SKM-1 (cell line): ENCODE results near the gene WWOX.

Experiments
- DNase-seq: peaks from one replicate; lab custom pipeline; 2025; ENCODE audit not compliant: unreplicated experiment; lab: John Stamatoyannopoulos, UW

WWOX gene

DNA sequence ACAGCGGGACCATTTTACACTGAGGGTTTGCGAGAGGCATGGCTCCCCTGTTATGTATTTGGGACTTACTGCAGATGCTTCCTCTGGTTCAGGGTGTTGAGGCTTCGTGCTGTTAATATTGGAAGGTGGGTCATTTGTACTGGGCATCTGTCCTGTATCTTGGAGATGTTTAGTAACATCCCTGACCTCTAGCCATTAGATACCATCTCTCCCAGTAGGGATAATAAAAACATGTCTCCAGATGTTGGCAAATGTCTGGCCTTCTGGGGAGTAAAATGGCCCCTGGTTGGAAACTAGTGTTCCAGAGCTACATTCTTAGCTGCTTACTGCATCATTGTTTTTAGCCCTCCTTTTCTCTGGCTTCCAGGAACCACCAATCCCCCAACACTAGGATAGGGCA lies 388.0 kb downstream of the WWOX start:
- DNase-seq = no peak

DNA sequence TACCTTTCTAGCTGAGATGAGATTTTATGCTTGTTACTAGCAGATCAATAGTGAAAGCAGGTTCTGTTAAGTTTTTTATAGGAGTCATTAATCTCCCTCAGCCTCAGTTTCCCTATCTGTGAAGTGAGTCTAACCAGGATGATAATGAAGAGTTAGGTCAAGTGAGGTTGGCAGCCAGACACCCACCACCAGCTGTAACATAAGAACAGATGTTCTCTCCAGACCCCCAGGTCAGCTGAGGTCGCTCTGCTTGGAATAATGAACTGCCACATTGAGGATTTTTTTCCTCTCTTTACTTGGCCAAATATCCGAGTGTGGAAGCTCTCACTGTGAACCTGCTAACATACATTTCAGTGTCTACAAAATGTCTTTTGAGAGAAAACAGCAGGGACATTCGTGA lies 389.6 kb downstream of the WWOX start:
- DNase-seq = no peak

DNA sequence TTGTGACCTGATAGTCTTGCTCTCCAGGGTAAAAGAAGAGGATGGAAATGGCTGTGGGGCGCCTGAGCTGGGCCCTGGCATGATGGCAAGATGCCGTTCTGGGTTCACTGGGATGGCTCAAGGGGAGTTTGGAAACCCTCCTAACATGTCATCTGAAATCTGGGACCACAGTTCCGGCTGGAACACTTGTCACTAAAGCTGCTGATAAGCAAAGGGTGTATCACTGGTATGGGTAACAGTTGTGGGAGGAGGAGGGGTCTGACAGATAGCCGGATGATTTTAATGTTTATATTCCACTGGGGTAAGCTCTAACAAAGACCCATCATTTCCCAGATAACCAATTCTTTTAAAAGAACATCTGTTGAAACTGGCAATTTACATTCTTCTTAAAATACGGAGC lies 390.2 kb downstream of the WWOX start:
- no peak for DNase-seq

DNA sequence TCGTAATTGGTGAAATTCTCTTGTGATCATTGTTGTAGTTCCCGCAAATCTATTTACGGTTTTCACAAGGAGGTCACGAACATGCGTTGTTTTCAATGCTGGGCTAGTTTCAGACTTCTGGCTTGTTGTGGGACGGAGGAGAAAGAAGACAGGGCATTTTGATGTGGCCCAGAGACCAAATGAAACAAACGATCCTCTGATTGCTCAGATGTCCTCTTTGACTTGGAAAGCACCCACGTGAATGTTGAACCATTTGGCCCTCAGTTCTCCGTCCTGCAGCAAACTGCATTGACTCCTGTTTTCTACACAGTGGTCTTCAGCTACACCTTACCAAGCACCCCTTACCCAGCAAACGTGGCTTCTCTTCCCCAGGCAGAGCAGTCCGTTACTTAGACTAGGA lies 391.0 kb downstream of the WWOX start:
- no peak for DNase-seq

DNA sequence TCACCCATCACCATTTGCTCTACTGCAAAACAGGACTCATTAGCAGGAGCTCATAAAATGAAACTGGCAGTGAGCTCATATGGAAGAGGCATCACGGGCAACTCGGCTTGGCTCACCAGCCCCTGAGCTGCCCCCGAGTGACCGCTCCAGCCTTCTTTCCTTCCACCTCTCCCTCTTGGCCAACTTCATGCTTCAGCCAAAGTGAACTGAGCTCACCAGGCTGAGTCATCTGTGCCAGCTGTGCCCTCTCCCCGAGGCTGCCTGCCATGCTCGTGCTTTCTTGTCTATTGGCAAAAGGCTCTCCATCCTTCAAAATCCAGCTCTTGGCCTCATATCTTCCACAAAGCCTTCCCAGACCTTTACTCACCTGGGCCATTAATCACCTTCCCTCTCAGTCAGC lies 391.4 kb downstream of the WWOX start:
- no peak for DNase-seq

DNA sequence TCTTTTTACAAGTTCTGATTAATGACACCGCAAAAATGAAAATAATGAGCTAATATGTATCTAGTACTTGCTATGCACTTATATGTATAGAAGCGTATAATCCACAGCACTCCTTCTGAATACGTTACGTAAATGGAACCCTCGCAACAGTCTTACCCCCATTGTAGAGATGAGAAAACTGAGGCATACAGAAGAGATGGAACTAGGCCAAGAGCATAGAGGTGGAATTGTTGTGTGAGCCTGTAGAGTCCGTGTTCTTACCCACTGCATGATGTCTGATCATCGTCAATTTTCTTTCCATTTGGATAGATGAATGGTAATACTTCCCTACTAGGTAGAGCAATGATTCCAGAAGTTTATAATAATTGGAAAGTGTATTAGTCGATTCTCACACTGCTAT lies 394.1 kb downstream of the WWOX start:
- no peak for DNase-seq

DNA sequence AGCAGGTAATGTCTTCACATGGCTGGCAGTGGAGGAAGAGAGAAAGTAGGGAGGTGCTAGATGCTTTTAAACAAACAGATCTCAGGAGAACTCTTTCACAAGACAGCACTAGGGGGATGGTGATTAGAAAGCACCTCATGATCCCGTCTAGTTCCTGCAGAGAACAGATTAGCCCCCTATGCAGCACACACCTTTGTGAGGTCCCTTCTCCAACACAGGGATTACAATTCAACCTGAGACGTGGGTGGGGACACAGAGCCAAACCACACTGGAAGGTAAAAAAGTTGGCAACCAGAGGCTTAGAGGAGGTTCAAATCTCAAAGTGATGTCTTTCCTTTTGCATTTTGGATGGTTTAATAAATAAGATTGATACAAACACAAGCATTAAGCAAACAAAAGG lies 394.7 kb downstream of the WWOX start:
- no peak for DNase-seq

DNA sequence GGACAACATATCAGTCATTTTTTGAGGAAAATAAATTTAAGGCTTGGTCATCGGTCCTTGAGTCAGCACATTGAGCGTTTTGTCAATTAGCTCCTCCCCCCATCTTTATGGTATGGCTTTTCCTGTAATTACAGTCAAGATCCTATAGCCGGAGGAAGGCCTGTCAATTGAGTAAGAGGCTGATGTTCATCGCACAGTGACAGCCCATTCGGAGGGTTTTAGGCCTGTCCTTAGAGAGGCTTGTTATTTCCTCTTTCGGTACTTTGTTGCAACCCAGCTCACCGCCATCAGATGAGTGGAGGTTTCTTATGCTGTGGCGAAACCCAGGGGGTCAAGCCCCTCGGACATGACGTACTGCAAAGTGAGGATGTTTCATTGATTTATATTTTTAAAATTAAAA lies 395.2 kb downstream of the WWOX start:
- peak; percentile 76 for DNase-seq

DNA sequence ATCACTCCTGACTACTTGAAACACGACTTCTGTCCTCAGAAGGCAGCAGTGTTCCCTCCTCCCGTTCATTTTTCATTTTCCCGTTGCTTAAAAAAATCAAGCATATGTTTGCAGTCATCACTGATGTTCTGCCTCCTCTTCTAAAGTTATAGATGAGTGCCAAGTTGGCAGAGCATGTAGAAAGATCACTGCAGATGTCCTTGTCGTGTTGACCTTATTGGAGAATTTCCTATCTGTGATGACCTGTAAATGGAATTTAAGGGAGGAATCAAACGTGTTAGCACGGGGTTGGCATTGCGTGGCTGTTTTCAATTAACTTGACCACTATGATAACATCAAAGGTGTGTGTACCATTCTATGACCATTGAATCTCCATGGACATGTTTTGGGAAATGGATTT lies 396.7 kb downstream of the WWOX start:
- no peak for DNase-seq

DNA sequence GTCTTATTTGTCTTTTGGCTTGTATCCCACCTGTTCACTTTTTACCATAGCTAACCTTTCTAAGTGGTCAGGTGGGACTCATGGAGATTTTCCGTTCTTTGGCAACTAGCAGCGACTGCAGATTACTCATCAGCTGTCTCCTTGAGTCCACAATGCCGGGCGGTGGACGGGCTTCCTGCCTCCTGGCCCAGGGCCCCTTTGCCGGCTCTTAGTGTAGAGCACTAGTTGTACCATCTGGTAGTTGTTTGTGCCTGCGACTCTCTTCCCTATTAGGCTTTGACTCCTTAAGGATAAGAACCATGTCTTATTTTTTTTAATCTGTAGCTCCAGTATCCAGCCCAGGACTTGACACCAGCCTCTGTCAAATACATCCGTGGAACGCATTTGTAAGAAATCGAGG lies 399.9 kb downstream of the WWOX start:
- DNase-seq = no peak

DNA sequence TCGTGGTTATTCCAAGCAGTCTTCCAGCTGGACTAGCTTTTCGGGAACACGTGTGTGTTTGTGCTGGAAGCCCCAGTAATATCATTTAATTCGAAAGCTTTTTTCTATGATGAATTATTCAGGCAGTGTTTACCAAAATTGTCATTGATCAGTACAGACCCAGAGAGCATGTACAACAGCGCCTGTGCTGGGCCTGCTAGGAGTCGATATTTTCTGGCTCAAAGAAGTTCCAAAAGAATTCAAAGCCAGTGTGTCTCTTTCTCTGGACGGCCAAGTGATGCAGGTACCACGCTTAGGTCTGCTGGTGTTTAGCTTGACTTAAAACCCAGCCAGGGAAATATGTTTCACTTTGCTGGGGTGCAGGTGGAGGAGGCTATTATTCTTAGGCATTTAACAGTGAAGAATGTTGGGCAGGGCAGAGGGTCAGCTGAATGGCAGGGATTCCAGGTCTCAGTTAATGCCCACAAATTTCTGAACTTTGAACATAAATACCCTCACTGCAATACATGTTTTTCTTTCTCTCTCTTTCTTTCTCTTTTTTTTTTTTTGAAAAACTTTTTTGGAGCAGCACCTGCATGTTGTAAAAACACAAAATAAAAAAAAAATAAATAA lies 401.3 kb downstream of the WWOX start:
- no peak for DNase-seq

DNA sequence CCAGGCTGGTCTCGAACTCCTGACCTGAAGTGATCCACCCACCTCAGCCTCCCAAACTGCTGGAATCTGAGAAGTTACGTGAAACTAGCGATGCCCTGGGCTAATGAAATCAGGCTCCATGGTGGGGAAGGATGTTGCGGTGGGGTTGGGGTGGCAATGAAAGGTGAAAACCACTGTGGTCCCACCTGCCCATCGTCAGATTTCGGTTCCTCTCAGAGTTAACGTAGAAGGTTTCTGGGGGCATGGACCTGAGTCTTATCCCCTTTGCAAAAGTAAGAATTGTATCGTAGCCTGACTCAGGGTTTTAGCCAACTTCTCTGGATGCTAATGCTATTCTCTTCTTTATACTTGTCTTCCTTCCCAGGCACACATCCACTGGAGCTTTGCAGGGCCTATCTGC lies 402.3 kb downstream of the WWOX start:
- DNase-seq = no peak

DNA sequence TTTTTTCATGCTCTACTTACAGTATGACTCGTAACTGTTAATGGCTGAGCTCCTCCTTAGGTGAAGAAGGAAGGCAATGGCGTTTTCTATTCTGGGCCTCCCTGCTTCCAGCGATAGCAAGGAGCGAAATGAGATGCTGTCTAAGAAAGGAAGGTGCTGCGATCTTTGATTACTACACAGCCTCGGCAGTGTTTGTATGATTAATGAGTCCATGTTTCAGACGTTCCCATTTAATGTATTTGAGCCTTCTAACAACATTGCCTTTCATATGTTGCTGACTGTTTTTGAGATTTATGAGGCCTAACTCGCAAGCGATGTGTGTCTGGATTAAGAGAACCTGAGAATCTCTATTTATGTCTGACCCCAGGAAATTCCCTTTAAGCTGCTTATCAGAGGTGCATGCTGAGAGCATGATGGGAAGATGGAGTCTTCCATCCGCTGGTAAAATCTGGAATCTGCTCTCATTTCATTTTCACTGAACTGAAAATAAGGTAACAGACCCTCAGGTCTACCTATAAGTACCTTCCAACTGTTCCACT lies 403.4 kb downstream of the WWOX start:
- no peak for DNase-seq

DNA sequence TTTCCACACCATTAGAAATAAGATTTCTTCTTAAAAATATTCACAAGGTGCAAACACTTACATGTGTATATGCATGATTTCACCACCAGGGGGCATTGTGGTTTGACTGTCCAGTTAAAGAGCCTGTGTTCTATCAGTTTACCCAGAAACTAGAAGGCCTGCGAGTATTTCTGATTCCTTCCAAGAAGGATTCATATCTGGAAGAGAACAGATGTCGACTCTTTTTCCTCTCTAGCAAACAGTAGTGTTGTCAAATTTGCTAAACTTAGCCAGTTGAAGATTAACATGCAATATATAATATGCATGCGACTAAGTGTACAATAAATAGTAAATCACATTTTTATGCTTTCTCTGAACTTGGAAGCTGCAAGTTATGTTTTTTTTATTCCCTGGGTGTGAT lies 404.1 kb downstream of the WWOX start:
- no peak for DNase-seq

DNA sequence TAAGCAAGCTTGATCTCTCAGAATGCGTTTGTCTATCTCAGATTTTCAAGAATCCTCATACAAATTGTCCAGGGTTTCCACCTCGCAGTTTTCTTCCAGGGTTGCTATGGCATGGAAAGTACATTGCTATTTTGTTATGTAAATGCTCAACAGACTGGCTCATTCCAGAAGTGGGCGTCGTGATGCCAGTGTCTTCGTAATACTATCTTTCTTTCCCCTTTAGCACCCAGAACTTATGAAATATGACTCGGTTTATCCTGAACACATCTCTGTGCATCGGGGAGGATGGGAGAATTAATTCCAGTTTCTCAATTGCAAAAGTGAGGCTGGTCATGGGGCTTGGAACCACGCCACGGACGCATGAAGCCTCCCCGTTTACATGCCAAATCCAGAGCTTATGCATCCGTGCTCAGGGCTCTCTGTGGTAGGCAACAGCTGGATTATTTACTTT lies 405.0 kb downstream of the WWOX start:
- no peak for DNase-seq

DNA sequence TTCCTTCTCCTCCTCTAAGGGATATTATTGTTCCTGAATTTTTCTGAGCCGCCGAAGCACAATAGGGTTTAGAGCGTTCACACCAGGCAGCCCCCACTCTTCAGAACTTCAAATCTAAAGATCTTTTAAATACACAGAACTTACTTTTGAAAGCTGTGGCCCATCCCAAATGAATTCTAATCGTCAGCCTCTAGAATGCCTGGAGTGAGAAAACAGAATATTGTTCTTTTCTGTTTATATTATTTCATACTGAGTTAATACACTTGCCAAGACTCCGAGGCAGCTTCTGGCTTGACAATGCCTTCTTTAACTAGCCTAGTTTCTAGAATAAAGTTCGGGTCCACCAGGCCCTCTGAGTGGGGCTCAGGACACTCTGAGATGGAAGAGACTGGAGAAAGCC lies 405.6 kb downstream of the WWOX start:
- no peak for DNase-seq

DNA sequence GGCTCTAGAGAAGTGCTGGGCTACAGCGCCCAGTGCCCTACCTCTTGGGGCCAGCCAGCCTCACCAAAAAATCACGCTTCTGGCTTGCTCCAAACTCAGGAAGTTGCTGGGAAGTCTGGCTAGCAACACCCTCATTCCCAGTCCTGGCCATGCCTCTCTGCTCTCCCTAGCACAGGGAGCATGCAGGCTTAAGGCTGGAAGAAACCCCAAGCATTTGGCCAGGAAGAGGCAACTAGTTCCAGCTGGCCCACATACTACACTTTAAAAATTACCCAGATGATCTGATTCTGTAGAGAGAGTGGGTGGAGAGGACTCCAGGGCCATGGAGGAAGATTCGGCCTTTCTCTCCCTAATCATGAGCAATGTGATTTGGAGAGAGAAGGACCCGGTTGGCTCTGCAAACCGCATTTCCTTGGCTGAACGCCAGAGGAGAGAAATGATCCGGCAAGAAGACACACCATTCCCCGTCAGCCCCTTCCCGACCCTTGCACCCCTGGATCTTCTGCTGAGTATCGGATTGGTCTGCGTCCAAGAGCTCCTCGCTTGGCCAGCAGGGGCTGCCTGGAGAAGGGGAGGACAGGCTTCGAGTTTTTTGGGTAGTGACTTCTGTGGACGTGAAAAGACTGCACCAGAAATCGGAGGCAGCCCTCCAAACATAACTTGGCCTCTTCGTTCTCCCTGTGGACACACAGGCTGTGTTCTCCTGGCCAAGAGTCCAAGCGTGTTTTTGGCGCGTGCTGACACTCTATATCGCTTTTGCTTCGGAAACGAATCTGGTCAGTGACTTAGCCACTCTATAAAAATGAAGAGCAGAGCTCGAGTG lies 406.3 kb downstream of the WWOX start:
- DNase-seq = no peak

DNA sequence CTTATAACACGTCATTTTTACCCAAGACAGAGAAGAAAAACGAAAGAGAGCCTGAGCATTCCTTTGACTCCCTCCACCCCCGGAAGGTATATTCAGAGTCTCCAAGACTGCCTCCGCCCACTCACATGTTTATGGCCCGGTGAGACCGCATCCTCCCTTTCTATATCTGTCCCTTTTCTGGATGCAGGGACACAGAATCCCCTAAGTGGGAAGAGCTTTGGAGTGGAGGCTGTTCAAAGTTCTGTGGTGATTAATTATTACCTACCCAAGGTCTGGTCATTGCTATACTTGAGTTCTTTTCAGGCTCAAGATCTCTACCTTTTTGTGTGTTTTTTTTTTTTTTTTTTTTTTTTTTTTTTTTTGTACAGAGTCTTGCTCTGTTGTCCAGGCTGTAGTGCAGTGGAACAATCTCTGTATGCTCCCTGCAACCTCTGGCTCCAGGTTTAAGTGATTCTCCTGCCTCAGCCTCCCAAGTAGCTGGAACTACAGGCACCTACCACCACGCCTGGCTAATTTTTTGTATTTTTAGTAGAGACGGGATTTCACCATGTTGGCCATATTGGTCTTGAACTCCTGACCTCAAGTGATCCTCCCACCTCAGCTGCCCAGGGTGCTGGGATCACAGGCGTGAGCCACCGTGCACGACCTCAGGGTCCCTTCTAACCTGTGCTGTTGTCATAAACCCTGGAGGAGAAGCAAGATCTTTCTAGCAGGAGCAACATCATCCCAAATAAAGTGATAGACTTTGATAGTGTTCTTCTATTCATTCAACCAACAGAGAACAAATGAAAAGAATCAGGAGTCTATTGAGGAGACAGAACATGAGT lies 407.1 kb downstream of the WWOX start:
- DNase-seq = no peak

DNA sequence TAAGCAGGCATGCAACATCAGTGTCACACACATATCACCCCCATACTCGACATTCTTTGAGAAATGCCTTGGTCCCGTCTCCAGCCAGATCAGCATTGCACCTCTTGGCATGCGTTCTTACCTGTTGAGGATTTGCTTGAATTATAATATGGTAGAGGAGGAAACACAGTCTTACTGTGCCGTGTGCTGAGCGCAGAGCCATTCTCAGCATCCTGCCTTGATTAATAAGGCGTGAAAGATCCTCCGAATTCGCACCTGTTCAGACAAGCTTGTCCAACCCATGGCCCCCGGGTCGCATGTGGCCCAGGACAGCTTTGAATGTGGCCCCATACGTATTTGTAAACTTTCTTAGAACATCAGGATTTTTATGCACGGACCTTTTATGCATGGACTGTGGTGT lies 408.1 kb downstream of the WWOX start:
- DNase-seq = no peak

DNA sequence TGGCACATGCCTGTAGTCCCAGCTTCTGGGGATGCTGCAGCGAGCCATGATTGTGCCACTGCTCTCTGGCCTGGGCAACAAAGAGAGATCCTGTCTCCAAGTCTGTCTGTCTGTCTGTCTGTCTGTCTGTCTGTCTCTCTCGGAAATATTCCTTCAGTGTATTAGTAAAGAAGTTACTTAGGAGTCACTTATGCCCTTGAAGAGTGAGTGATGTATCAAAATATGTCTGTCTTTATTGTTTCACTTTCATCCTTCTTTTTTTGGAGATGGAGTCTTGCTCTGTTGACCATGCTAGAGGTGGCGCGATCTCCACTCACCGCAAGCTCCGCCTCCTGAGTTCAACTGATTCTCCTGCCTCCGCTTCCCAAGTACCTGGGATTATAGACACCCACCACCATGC lies 410.5 kb downstream of the WWOX start:
- DNase-seq = no peak

DNA sequence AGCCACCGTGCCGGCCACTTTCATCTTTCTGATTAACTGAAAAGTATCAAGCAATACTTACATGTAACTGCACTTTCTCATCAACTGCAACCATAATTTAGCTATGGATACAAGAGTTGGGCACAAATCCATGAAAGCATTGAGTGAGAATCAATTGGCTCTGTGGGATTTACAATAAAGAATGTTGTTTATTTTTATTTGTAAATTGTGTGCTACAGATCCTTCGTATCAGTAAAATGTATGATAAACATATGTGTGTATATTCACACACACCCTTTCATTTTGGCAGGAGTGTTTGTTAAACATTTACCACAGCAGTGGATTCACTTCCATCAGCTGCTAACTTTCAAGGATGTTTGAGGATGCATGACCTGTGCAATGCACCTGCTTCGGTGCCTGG lies 411.0 kb downstream of the WWOX start:
- no peak for DNase-seq

DNA sequence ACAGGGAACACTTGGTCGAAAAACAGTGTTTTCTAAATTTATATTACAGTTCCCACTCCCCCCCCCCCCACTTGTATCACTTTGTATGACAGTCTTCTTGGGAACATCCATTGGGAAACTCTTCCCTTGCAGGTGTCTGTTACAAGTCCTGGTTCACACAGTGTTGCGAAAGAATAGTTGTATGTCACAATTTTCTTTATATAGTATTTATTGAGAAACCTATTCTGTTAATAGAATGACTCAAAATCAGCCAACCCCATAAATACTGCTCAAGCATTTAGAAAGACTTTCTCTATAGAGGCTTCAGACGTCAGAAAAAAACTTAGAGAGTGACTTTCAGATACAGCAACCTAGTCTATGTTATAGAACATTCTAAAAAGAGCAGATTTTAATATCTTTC lies 414.4 kb downstream of the WWOX start:
- no peak for DNase-seq
